Skeletal muscle tissue (tissue), 4 donors: ENCODE results near the gene RABGEF1. TPM values are rescaled to one million over a fixed set of nuclear protein-coding genes. Genes with fewer than 3 reads are reported as not detected.
A peak's percentile ranks its signal among the peaks of the same experiment; 100 is the strongest.
"Not testable (repeated sequence)": the region's sequence is repeated elsewhere in the genome, so short reads cannot be mapped to it uniquely, and the experiment has no call there.

Experiments
- H3K27ac ChIP-seq: one replicate; pipeline ENCODE4 v1.7.0; 2013; ENCODE audit warnings: mild to moderate bottlenecking, low read depth, low read length, inconsistent platforms
- H3K27me3 ChIP-seq, 3 donors: one replicate each; pipeline ENCODE4 v1.7.0; 2013; ENCODE audit warnings: low read length in 3 of 3; ENCODE audit not compliant: control insufficient read depth in 3 of 3, insufficient read depth in 3 of 3
- H3K36me3 ChIP-seq, 3 donors: one replicate each; pipeline ENCODE4 v1.7.0; 2013; ENCODE audit warnings: low read length in 3 of 3; ENCODE audit not compliant: control insufficient read depth in 3 of 3, insufficient read depth in 3 of 3
- H3K4me1 ChIP-seq, 3 donors: one replicate each; pipeline ENCODE4 v1.7.0; 2013; ENCODE audit warnings: low read length in 3 of 3, mild to moderate bottlenecking in 3 of 3; ENCODE audit not compliant: control insufficient read depth in 3 of 3, insufficient read depth in 3 of 3
- H3K4me3 ChIP-seq, 3 donors: one replicate each; pipeline ENCODE4 v1.7.0; 2013; ENCODE audit warnings: low read length in 3 of 3
- H3K9ac ChIP-seq, 3 donors: one replicate each; pipeline ENCODE4 v1.7.0; 2013; ENCODE audit warnings: low read length in 3 of 3, mild to moderate bottlenecking in 3 of 3, moderate library complexity in 2 of 3, low read depth in 1 of 3
- H3K9me3 ChIP-seq, 3 donors: one replicate each; pipeline ENCODE4 v1.7.0; 2013; ENCODE audit warnings: low read length in 3 of 3; ENCODE audit not compliant: control insufficient read depth in 3 of 3
- total RNA-seq: library from RNA; depleted of rRNA; stranded (reverse); fragments of >200 nt; gene quantifications from one replicate; pipeline ENCODE4 v1.2.3, GENCODE V29; 2014
- donor health status: Osteomylitis.

Gene RABGEF1
- 30.8 TPM for total RNA-seq

DNA sequence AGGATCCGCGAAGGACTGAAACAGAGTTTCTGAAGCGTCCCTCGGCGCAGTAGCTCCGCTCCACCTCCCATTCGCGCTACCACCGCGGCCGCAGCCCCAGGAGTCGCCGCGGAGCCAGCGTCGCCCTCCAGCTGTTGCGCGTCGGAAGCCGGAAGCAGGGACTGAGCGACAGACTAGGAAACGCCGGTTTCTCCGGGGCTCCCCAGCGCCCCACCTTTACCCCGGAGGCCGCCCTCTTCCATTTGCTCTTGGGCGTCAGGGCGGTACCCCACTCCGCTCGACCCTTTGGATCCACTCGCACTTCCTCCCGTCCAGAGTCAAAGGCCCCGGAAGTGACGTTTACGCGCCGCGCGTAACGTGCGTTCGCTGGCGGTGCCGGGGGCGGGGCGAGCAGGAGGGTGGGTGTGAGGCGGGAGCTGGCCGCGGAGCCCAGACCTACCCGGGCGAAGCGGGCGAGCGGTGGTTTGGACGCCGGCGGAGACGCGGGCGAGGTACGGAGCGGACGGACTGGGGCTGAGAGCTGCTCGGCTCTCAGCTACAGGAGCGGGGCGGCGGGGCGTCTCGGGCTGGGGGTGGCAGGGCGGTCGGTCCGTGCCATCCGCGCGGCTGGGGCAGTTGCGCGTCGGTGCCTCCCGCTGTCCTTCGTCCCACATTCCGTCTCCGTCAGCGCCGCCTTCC lies at the start of gene RABGEF1:
Gene RABGEF1 (plus strand): TSS at position 432 of the 678 bp plus-strand sequence. CDS start 31,167 bp downstream, outside the sequence.
- Histone ChIP-seq H3K9me3 (no peaks in the 10 kb centered on the region), H3K27me3 (no peaks in the 10 kb centered on the region), H3K9ac (peak within 1 kb of the TSS; percentile 90 to 99 (median 94)), H3K4me1 (peaks cover 4 to 7% (median 5%) of the 10 kb centered on the region in 3 donors), H3K27ac (peak within 1 kb of the TSS; percentile 96), H3K36me3 (peaks cover 0 to 11% (median 5%) of the 10 kb centered on the region in 3 donors), H3K4me3 (peak within 1 kb of the TSS; percentile 92 to 97 (median 94))

DNA sequence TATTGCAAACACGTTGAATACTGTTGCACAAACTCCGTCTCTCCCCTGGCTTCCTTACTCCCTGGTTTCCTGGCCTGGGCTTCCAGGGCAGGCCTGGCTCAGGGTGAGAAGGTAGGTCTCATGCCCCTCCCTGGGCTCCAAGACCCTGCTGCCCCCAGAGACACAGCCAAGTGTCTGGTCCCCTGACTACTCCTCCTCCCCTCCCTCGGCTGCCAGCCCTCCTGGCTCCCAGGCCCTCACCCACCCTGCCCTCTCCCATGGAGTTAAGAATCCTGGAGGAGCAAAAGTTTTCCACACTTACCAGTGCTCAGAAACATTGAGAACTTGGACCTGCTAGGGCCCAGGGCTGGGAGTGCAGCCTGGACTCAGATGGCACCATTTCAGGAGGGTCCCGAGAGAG lies 47.2 kb upstream of the RABGEF1 start:
- Histone ChIP-seq H3K9ac (no peak overlapping the region), H3K9me3 (no peaks in the 10 kb centered on the region), H3K4me3 (no peak overlapping the region), H3K36me3 (peaks cover 0 to 4% (median 0%) of the 10 kb centered on the region in 3 donors), H3K27me3 (no peaks in the 10 kb centered on the region), H3K27ac (no peak overlapping the region), H3K4me1 (peaks cover 5 to 12% (median 9%) of the 10 kb centered on the region in 3 donors)

DNA sequence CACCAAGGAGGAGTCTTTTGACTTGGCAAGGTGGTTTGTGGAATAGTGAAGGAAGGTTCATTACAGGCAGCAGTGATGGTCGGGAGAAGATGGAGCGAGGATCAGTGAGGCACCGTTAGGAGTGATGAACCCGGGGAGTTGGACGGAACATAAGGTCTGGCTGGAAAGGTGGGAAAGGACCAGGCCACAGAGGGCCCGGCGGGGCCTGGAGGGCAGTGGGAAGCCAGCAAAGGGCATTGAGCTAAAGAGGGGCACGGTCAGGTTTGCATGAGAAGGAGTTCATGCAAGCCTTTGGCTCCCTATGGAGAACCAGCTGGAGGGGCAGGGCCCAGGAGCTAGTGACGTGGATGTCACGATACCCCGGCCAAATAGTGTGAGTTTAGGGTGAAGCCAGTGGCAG lies 46.2 kb upstream of the RABGEF1 start:
- Histone ChIP-seq H3K36me3 (peaks cover 0 to 4% (median 0%) of the 10 kb centered on the region in 3 donors), H3K9ac (no peak overlapping the region), H3K27ac (no peak overlapping the region), H3K4me3 (no peak overlapping the region), H3K9me3 (no peaks in the 10 kb centered on the region), H3K4me1 (peaks cover 5 to 12% (median 9%) of the 10 kb centered on the region in 3 donors), H3K27me3 (no peaks in the 10 kb centered on the region)

DNA sequence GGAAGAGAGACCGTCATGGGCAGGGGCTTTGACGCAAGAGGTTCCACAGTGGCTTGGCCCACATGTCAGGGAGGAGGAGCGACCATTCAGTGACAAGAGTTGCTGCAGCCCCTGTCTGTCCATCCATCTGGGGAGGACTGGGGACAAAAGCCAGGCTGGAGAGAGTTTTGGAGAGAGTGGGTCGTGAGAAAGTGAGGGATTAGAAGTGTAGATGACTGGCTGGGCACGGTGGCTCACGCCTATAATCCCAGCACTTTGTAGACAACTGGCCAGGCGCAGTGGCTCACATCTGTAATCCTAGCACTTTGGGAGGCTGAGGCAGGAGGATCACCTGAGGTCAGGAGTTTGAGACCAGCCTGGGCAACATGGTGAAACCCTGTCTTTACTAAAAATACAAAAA lies 45.1 kb upstream of the RABGEF1 start:
- H3K36me3 ChIP-seq, H3K9me3 ChIP-seq: not testable (repeated sequence)
- peaks cover 8 to 12% (median 9%) of the 10 kb centered on the region in 3 donors for H3K4me1 ChIP-seq

DNA sequence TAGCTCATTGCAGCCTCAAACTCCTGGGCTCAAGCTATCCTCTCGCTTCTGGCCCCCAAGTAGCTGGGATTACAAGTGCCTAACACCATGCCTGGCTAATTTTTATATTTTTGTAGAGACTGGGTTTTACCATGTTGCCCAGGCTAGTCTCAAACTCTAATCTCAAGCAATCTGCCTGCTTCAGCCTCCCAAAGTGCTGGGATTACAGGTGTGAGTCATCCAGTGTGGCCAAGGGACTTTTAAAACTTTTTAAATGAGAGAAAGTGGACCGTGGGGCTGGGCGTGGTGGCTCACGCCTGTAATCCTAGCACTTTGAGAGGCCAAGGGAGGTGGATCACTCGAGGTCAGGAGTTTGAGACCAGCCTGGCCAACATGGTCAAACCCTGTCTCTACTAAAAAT lies 44.4 kb upstream of the RABGEF1 start:
- not testable (repeated sequence) for H3K27me3 ChIP-seq

More for the DNA sequence above, 45.1 kb upstream of the RABGEF1 start:
- not testable (repeated sequence) for H3K9ac ChIP-seq, H3K4me3 ChIP-seq, H3K27ac ChIP-seq, H3K27me3 ChIP-seq

DNA sequence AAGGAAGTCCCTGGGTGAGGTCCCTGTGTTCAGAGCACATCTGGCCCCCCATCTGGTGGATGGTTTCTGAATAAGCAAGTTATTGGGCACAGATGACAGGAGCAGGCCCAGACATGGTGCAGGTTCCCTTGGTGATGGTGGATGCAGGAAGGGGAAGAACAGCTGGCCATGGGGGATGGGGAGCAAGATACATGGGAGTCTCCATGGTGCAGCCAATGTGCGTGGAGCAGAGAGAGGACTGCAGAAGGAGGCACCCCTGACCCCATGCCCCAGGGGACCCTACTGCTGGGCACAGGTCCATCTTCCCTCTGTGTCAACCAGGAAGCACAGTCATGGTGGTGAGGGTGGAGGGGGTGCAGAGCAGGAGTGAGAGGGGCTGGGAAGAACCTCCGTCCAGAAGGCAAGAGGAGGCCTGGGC lies 43.8 kb upstream of the RABGEF1 start:
- Histone ChIP-seq H3K27ac (no peak overlapping the region), H3K9ac (no peak overlapping the region), H3K36me3 (peaks cover 0 to 4% (median 0%) of the 10 kb centered on the region in 3 donors), H3K4me3 (no peak overlapping the region), H3K27me3 (no peaks in the 10 kb centered on the region), H3K9me3 (no peaks in the 10 kb centered on the region), H3K4me1 (peaks cover 8 to 12% (median 9%) of the 10 kb centered on the region in 3 donors)

More for the DNA sequence above, 44.4 kb upstream of the RABGEF1 start:
- H3K4me1 ChIP-seq: peaks cover 8 to 12% (median 9%) of the 10 kb centered on the region in 3 donors
- not testable (repeated sequence) for H3K9me3 ChIP-seq, H3K36me3 ChIP-seq, H3K9ac ChIP-seq, H3K27ac ChIP-seq, H3K4me3 ChIP-seq

DNA sequence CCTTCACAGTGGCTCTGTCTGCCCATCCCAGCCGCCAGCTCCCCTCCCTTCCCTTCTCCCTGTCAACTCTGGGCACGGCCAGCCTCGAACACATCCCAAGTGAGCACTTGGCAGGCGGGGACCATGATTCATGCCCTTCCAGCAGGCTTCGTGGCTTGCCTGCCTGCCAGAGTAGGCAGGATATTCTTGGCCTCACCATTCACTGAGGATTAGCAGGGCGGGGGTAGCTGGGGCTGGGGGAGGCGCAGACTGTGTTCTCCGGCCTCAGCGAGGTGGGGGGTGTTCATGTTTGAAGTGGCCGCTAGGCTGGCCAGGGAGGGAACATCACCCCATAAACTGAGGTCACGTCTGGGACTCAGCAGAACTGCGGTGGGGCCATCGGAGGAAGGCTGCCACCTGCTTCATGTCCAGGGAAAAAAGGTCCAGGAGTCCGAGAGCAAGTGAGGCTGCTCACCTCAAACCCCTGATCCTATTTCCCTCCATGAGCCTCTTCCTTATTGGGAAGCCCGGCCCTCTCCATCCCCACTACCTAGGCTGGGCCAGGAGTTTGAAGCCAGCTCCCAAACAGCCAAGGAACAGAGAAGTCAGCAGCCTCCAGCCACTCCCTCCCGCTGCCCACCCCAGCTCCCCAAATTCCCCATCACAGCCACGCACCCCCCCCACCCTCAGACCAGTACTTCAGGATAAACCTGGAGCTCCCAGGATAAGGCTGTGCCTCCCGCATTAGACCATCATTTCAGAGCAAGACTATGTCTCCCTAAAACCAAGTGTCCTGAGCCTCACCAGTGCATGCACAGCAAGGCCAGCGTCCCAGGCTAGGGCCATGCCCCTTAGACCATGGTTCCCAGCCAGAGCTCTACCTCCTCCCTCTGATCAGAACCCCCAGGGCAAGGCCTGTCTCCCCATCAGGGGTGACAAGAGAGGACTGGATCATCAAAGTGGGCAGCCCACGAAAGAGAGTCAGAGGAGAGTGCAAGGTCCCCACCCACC lies 42.8 kb upstream of the RABGEF1 start:
- H3K27me3 ChIP-seq: no peaks in the 10 kb centered on the region
- H3K4me1 ChIP-seq: peaks cover 8 to 12% (median 9%) of the 10 kb centered on the region in 3 donors
- no peak overlapping the region for H3K27ac ChIP-seq
- H3K36me3 ChIP-seq: peaks cover 0 to 4% (median 0%) of the 10 kb centered on the region in 3 donors
- no peaks in the 10 kb centered on the region for H3K9me3 ChIP-seq
- H3K9ac ChIP-seq: peak overlapping the region in 1 of 3 donors; percentile 8
- no peak overlapping the region for H3K4me3 ChIP-seq

DNA sequence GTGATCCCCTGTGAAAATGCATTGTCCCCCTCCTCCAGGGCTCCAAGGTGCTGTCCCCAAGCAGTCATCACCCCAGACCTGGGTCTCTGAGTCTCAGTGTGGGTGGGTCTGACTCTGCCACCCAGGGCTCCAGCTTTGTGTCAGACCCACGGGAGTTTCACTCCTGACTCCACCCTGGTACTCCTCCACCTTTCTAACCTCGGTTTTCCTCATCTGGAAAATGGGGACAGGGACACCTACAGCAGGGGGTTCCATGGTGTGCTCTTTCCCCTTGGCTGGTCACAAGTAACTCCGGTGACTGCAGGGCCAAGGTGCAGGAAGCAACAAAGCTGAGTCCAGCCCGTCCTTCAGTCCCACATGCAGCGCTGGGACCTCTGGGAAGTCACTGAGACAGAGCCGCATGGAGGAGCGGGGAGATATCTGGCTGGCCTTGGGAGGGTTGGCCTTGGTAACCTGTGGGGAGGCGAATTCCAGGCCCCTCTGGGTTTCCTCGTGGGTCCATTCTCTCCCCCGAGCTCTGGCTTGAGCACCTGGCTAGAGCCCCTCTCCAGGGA lies 41.8 kb upstream of the RABGEF1 start:
- Histone ChIP-seq H3K27ac (no peak overlapping the region), H3K9me3 (no peaks in the 10 kb centered on the region), H3K9ac (no peak overlapping the region), H3K4me1 (peaks cover 8 to 12% (median 9%) of the 10 kb centered on the region in 3 donors), H3K4me3 (no peak overlapping the region), H3K27me3 (no peaks in the 10 kb centered on the region), H3K36me3 (peaks cover 0 to 4% (median 0%) of the 10 kb centered on the region in 3 donors)

DNA sequence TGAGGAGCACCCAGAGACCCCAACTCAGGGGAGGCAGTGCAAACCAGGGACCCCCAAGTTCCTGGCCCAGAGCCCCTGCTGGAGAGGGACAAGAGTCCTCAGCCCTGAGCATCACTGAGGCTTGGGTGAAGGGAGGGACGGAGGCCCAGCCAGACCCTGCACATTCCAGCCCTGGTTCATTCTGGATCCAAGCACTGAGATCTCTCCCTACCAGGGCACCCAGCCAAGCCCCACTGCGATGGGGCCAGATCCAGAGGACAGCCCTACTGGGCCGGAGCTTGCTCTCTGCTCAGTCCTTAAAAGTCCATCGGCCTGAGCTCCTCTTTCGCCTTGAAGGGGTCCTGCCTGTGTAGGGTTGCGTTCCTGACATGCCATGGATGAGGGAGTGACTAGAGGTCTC lies 40.5 kb upstream of the RABGEF1 start:
- no peaks in the 10 kb centered on the region for H3K27me3 ChIP-seq
- H3K27ac ChIP-seq: no peak overlapping the region
- H3K9ac ChIP-seq: no peak overlapping the region
- H3K36me3 ChIP-seq: no peaks in the 10 kb centered on the region
- no peak overlapping the region for H3K4me3 ChIP-seq
- no peaks in the 10 kb centered on the region for H3K9me3 ChIP-seq
- peaks cover 8 to 12% (median 9%) of the 10 kb centered on the region in 3 donors for H3K4me1 ChIP-seq
